ENCODE measurements around the gene OSBPL10.

The OSBPL10 gene

DNA sequence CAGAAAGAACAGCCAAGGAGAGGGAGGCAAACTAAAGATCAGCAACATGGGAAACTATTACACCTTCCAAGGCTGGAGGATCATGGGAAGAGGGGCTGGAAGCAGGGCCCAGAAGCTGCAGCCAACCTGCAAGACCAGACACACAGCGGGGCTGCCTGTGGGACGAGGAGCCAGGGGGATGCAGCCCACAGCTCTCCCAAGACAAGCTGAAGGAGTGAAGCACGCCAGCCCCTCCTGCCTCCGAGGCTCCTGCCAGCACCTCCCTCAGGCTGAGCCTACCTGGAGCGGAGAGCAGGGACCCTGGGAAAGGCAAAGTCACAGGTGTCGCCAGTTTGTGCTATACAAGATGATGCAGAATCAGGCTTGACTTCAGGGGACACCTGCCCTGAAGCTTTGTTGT, 133.3 kb downstream of the OSBPL10 start:
- DNase-seq (ENCODE audit: low spot score): no peak
- TF ChIP-seq, protein P1, sequence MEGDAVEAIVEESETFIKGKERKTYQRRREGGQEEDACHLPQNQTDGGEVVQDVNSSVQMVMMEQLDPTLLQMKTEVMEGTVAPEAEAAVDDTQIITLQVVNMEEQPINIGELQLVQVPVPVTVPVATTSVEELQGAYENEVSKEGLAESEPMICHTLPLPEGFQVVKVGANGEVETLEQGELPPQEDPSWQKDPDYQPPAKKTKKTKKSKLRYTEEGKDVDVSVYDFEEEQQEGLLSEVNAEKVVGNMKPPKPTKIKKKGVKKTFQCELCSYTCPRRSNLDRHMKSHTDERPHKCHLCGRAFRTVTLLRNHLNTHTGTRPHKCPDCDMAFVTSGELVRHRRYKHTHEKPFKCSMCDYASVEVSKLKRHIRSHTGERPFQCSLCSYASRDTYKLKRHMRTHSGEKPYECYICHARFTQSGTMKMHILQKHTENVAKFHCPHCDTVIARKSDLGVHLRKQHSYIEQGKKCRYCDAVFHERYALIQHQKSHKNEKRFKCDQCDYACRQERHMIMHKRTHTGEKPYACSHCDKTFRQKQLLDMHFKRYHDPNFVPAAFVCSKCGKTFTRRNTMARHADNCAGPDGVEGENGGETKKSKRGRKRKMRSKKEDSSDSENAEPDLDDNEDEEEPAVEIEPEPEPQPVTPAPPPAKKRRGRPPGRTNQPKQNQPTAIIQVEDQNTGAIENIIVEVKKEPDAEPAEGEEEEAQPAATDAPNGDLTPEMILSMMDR (IDR thresholded peaks at IDR 0.05; ENCODE audit: extremely low read depth, insufficient read depth, missing control alignments): no peak
- in situ Hi-C loops (cut with MboI; ENCODE audit: low pct_unique_long_range_greater_than_20kb, low sequenced_read_pairs, unreplicated experiment): no loop called here

DNA sequence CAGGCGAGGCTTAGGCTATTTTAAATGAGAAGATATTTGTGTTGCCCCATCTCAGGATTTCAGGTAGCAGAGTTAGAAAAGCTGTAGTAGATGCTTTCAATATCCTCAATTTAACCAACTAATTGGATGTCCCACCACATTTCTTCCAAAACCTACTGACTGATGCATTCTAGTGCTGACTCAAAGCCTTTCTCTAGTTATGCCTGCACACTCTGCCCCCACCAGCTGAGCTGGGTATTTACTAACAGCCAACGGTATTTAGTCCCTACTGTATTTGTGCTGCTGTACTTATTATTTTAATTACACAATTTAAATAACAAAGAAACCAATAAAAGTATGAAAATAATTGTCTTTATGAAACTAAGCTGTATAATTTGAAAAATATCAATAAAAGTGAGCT, 139.5 kb downstream of the OSBPL10 start:
- in situ Hi-C loops (cut with MboI; ENCODE audit: low pct_unique_long_range_greater_than_20kb, low sequenced_read_pairs, unreplicated experiment): no loop called here
- TF ChIP-seq, protein P1 (IDR thresholded peaks at IDR 0.05; ENCODE audit: extremely low read depth, insufficient read depth, missing control alignments): no peak
- DNase-seq (ENCODE audit: low spot score): no peak

DNA sequence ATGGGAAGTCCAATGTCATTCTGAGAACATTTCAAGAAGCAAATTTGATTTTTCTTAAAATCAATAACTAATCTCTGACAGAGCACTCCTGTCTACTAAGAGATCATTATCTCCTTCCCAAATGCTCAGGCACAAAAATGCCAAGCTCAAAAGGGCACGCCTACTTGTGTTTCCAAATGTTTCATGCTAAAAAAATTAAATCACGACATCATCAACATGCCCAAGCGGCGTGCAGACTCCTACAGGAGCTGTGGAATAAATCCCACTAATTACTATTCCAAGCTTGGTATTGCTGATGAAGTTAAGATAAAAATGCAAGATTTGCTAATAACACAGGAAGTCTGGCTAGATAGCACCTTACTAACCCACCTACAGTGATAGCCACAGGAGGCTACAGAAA, 140.8 kb downstream of the OSBPL10 start:
- TF ChIP-seq, protein P1 (IDR thresholded peaks at IDR 0.05; ENCODE audit: extremely low read depth, insufficient read depth, missing control alignments): no peak
- in situ Hi-C loops (cut with MboI; ENCODE audit: low pct_unique_long_range_greater_than_20kb, low sequenced_read_pairs, unreplicated experiment): no loop called here
- no peak for DNase-seq (ENCODE audit: low spot score)

DNA sequence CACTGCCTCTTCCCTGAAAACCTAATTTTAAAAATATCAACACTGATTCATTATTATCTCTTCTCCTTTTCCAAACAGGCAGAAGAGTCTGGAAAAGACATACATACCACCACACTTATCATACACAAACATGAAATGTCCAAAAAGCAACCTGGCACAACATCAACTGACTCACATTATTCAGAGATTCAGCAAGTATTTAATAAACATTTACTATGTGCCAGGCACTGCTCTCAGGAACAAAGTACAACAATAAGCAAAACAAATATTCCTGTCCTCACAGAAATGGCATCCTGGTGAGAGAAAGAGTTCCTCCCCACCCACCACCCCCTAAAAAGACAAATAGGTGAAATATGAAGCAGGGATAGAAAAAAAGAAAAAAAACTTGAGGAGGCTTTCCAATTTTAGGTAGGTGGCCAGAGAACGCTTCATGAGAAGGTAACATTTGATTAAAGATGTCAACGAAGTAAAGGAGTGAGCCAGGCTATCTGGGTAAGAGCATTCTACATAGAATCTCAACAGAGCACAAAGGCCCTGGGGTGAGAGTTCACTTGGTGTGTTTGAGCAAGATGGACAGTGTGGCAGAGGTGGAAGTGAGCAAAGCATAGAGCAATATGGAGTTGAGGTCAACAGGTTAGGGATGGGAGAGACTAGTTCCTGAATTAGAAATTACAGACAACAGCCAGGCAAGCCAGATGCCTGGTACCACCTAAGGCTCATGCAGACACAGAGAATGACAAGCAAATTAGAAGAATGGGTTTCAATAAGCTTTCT, 141.7 kb downstream of the OSBPL10 start:
- TF ChIP-seq, protein P1 (IDR thresholded peaks at IDR 0.05; ENCODE audit: extremely low read depth, insufficient read depth, missing control alignments): no peak
- no peak for DNase-seq (ENCODE audit: low spot score)
- in situ Hi-C loops (cut with MboI; ENCODE audit: low pct_unique_long_range_greater_than_20kb, low sequenced_read_pairs, unreplicated experiment): no loop called here

DNA sequence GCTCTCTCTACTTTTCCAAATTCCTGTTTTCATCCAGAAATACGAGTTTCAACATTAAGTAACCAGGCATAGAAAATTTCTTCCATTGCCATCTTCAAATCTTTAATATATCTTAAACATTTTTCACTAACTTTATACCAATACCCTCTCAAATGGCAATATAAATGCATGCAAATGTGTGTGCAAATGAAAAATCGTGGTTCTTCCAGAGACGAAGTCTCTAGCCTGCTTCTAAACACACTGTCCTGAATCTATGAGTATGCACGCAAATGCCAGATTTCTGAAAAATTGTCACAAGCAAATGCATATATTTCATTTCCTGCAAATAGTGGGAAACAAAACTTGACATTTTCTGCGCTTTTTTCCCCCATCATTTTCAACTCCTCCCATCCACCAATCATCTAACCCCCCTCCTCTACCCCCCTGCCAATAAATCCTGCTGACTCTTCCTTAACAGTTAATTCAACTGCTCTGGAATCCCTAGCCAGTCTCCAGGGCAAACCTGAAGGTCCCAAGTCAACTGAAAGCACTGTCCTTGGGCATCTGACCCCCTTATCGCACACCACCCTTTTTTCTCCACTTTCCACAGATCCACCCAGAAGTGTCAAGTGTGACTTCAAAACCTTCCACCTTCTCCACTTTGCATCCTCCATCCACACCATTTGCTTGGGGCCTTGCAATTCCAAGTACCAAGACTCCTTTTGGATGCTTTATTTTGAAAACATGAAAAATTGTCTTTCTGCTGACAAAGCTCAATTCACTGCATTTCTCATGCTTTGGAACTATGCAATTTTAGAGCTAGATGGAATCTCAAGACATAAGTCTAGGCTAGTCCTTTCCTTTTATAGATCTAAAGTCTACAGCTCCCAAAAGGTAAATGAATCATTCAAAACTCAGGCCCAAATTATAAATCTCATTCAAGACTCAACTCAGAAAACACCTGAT, 144.7 kb downstream of the OSBPL10 start:
- DNase-seq (ENCODE audit: low spot score): no peak
- TF ChIP-seq, protein P1 (IDR thresholded peaks at IDR 0.05; ENCODE audit: extremely low read depth, insufficient read depth, missing control alignments): no peak
- in situ Hi-C loops (cut with MboI; ENCODE audit: low pct_unique_long_range_greater_than_20kb, low sequenced_read_pairs, unreplicated experiment): no loop called here

DNA sequence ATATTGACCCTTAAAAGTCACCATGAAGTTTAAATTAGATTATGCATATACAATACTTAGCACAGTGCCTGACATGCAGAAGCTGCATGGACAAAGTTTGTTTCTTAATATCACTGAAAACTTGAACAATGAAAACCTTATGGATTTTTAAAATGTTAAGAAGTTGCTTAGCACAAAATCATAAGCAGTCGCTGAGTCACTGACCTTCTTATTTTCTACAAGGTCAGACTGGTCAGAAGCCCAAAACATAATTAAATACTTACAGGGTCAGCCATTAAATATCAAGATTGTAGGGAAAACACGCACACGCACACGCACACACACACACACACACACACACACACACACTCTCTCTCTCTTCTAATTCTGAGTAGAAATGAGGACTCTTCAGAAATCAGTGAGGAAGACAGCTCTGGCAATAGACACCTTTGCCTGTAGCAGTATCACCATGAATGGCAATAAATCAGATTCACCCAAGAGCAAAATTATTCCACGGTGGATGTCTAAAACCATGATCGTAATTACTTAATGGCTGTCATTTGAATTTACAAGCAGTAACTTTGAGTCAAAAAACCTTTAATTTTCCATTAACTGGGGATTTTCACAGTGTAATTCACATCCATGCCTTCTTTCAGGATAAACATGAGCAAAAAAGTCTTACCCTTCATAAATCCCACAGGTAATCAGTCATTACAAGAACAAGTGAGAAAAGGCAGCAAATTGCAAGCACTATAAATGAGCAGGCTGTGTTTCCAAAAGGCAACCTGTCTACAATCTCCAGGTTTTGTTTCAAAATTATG, 147.5 kb downstream of the OSBPL10 start:
- in situ Hi-C loops (cut with MboI; ENCODE audit: low pct_unique_long_range_greater_than_20kb, low sequenced_read_pairs, unreplicated experiment): no loop called here
- DNase-seq (ENCODE audit: low spot score): no peak
- TF ChIP-seq, protein P1 (IDR thresholded peaks at IDR 0.05; ENCODE audit: extremely low read depth, insufficient read depth, missing control alignments): no peak

Measured in GM13977 (cell line).